NCI-H446 treated with DMSO at 0.1 percent for 48 hours (cell line): Measurements from ENCODE around the gene A3GALT2.
"Not testable (repeated sequence)": the region's sequence is repeated elsewhere in the genome, so short reads cannot be mapped to it uniquely, and the experiment has no call there.

ENCODE experiments used
- DNase-seq: peaks from one replicate; lab custom pipeline; 2025; lab: John Stamatoyannopoulos, UW

A3GALT2 gene

GRCh38 chr1:33292726-33293340, 28.1 kb downstream of the A3GALT2 start:
- DNase-seq: no peak

- DNase-seq: not testable (repeated sequence)
Observed at GRCh38 chr1:33290615-33291014, 30.3 kb downstream of the A3GALT2 start.

- no peak for DNase-seq
Observed at GRCh38 chr1:33289858-33290154, 31.1 kb downstream of the A3GALT2 start.

- DNase-seq: no peak
Observed at GRCh38 chr1:33288976-33289857, 31.7 kb downstream of the A3GALT2 start.

GRCh38 chr1:33287317-33287716, 33.6 kb downstream of the A3GALT2 start:
- no peak for DNase-seq

GRCh38 chr1:33286451-33287185, 34.3 kb downstream of the A3GALT2 start:
- DNase-seq: no peak

GRCh38 chr1:33284049-33284448, 36.8 kb downstream of the A3GALT2 start:
- no peak for DNase-seq

- no peak for DNase-seq
Observed at GRCh38 chr1:33282791-33283190, 38.1 kb downstream of the A3GALT2 start.

- no peak for DNase-seq
Observed at GRCh38 chr1:33281554-33282303, 39.2 kb downstream of the A3GALT2 start.

GRCh38 chr1:33280091-33280661, 40.7 kb downstream of the A3GALT2 start:
- DNase-seq: no peak

GRCh38 chr1:33277488-33278084, 43.3 kb downstream of the A3GALT2 start:
- DNase-seq: no peak

- no peak for DNase-seq
Observed at GRCh38 chr1:33276573-33277298, 44.2 kb downstream of the A3GALT2 start.

- no peak for DNase-seq
Observed at GRCh38 chr1:33275706-33276572, 45.0 kb downstream of the A3GALT2 start.

- DNase-seq: no peak
Observed at GRCh38 chr1:33275195-33275594, 45.7 kb downstream of the A3GALT2 start.

GRCh38 chr1:33274446-33274845, 46.5 kb downstream of the A3GALT2 start:
- DNase-seq: no peak

GRCh38 chr1:33273961-33274371, 46.9 kb downstream of the A3GALT2 start:
- no peak for DNase-seq

- DNase-seq: no peak
Observed at GRCh38 chr1:33273406-33273805, 47.5 kb downstream of the A3GALT2 start.

- no peak for DNase-seq
Observed at GRCh38 chr1:33272930-33273329, 48.0 kb downstream of the A3GALT2 start.

GRCh38 chr1:33272509-33272908, 48.4 kb downstream of the A3GALT2 start:
- no peak for DNase-seq
